Hepatocyte (in vitro differentiated cells): ENCODE data around the gene DDX56.

Experiments
- EZH2 ChIP-seq: fragments of 200-600 bp; sonication (generic); IDR thresholded peaks from 2 replicates; pipeline ENCODE4 v1.6.1; 2016; ENCODE audit warnings: antibody characterized with exemption, mild to moderate bottlenecking, borderline replicate concordance
- EZH2phosphoT487 ChIP-seq: fragments of 200-600 bp; sonication (generic); IDR thresholded peaks from one replicate; pipeline ENCODE4 v1.6.1; 2018; ENCODE audit warnings: antibody characterized with exemption, mild to moderate bottlenecking, low read depth, moderate library complexity; ENCODE audit not compliant: unreplicated experiment, severe bottlenecking
- TF ChIP-seq, protein P1 (sequence below): fragments of 200-600 bp; sonication (generic); IDR thresholded peaks from 2 replicates; pipeline ENCODE4 v1.5.1; 2016; ENCODE audit warnings: antibody characterized with exemption, mild to moderate bottlenecking; ENCODE audit not compliant: poor library complexity

GRCh38 chr7:44603193-44603592 lies 29.5 kb upstream of the DDX56 start:
- TF ChIP-seq, protein P1, sequence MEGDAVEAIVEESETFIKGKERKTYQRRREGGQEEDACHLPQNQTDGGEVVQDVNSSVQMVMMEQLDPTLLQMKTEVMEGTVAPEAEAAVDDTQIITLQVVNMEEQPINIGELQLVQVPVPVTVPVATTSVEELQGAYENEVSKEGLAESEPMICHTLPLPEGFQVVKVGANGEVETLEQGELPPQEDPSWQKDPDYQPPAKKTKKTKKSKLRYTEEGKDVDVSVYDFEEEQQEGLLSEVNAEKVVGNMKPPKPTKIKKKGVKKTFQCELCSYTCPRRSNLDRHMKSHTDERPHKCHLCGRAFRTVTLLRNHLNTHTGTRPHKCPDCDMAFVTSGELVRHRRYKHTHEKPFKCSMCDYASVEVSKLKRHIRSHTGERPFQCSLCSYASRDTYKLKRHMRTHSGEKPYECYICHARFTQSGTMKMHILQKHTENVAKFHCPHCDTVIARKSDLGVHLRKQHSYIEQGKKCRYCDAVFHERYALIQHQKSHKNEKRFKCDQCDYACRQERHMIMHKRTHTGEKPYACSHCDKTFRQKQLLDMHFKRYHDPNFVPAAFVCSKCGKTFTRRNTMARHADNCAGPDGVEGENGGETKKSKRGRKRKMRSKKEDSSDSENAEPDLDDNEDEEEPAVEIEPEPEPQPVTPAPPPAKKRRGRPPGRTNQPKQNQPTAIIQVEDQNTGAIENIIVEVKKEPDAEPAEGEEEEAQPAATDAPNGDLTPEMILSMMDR, result no peak
- TF ChIP-seq EZH2 (no peak), EZH2phosphoT487 (no peak)
